ENCODE measurements around the gene ATG7.

ATG7 gene

DNA sequence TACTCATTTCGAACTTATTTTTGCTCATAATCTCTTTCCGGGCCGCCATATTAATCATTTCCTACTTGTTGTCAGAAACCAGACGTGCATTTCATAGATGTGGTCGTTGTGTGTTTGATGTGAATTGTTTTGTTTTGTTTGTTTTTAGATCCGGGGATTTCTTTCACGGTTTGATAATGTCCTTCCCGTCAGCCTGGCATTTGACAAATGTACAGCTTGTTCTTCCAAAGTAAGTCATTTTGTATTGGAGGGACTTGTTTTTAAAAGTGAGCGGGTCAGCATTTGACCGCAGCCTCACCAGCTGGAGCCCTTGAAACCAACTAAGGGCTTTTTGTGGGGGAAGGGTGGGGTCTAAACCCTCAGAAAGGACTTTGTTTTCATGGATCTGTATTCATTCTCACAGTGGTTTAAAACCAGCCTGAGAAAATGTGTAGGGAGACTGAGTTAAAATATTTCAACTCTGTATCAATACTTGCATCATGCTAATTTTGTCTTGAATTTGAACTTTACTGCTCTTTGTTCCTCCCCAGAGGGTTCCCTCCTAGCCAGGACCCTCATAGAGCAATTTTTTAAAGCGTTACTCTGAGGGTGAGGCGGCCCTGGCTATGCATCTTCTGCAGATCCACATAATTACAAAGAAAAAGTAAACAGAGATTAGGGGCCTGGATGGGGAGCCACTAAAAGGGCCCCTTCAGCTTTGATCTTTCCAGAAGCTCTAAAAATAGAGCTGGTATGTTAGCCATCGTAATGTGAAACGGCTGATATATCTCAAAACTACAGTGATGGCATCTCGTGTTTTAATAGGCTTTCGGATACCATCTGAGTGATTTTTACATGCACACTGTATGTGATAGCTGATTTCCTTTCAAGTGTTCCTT is 107.9 kb downstream of the ATG7 start:
- no peak overlapping the region for H3K4me3 ChIP-seq (ENCODE audit: low read depth, low read length)
- DNase-seq (ENCODE audit: low read depth), result no peak

DNA sequence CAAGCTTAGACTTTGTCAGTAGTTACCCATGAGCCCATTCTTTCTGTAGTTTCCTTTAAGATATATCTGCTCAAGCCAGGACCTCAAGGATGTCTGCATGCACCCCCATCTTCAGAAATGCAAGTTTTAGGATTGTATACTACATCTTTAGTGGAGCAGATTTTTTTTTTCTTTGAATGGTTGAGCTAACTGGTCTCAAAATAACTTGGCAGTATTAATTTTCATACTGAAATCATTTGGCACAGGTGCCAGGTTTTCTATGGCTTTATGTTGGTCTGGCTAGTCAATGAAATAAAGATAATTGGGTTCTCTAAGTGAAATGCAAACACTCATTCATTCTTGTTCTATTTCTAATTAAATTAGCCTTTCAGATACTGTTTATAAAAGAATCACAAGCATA is 108.9 kb downstream of the ATG7 start:
- DNase-seq (ENCODE audit: low read depth), result no peak
- H3K4me3 ChIP-seq (ENCODE audit: low read depth, low read length), result no peak overlapping the region

- no peak overlapping the region for H3K4me3 ChIP-seq (ENCODE audit: low read depth, low read length)
- DNase-seq (ENCODE audit: low read depth), result no peak
Observed at GRCh38 chr3:11381563-11381962, 109.4 kb downstream of the ATG7 start.

DNA sequence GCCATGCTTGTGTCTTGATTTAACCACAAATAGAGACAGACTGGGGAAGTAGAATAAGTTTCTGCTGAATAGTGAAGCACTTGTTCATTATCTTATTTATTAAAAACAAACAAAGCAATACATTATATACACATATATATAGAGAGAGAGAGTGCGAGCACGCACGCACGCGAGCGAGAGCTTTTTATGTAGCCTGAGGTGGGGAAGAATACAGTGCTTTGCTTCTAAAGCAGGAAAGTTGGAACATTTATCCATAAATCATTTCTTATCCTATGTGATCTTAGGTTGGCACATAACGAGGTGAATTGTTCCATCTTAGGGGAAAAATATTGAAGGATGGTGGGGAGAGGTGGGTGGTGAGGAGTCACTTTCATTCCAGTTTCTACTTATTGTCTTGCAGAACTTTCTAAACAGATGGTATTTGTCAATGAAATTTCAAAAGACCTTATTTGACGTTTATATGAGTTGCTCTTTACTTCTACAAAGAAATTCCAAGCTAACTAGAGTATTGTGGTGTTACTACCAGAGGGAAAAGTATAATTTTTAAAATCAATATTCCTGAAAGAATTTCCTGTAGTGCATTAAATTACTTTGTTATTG is 110.0 kb downstream of the ATG7 start:
- no peak overlapping the region for H3K4me3 ChIP-seq (ENCODE audit: low read depth, low read length)
- no peak for DNase-seq (ENCODE audit: low read depth)

DNA sequence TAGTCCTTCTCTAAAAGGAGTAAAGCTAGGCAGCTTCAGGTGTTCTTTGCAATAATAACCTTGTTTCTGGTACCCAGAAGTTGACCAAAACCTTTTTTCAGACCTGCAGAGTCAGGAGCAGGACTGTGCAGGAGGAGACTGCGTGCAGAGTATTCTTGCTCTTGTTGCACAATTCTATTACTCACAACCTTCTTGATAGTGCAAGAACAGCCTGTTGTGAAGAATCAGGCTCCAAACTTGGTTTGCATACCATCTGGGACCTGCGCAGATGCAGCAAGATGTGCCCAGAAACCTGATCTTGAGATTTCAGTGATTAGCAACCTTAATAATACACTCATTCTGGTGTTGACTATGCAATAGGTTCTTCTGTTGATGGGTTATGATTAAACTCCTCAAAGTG is 111.9 kb downstream of the ATG7 start:
- DNase-seq (ENCODE audit: low read depth), result no peak
- no peak overlapping the region for H3K4me3 ChIP-seq (ENCODE audit: low read depth, low read length)

DNA sequence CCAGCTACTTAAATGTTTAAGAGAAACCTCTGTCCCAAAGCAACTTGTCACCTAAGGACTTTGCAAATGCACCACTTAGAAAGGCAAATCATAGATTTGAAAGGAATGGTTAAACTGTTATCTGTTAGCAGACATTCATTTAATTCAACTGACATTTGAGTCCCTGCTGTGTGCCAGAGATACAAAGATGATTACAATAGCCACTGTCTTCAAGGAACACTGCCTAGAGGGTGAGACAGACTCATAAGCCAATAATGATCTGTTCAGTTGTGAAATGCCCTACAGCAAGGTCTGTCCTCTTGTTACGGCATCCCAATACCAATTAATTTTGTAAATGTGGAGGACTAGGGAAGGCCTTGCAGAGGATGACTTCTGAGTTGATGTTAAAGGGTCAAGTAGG is 113.1 kb downstream of the ATG7 start:
- no peak overlapping the region for H3K4me3 ChIP-seq (ENCODE audit: low read depth, low read length)
- DNase-seq (ENCODE audit: low read depth), result no peak

- H3K4me3 ChIP-seq (ENCODE audit: low read depth, low read length), result no peak overlapping the region
- no peak for DNase-seq (ENCODE audit: low read depth)
Observed at GRCh38 chr3:11385891-11386290, 113.7 kb downstream of the ATG7 start.

- DNase-seq (ENCODE audit: low read depth), result no peak
- no peak overlapping the region for H3K4me3 ChIP-seq (ENCODE audit: low read depth, low read length)
Observed at GRCh38 chr3:11386465-11387113, 114.4 kb downstream of the ATG7 start.

- DNase-seq (ENCODE audit: low read depth), result no peak
Observed at GRCh38 chr3:11389386-11390268, 117.4 kb downstream of the ATG7 start.

GRCh38 chr3:11390411-11391131 is 118.4 kb downstream of the ATG7 start:
- no peak for DNase-seq (ENCODE audit: low read depth)
- H3K4me3 ChIP-seq (ENCODE audit: low read depth, low read length), result no peak overlapping the region

More at GRCh38 chr3:11389386-11390268, 117.4 kb downstream of the ATG7 start:
- no peak overlapping the region for H3K4me3 ChIP-seq (ENCODE audit: low read depth, low read length)

- no peak overlapping the region for H3K4me3 ChIP-seq (ENCODE audit: low read depth, low read length)
- DNase-seq (ENCODE audit: low read depth), result no peak
Observed at GRCh38 chr3:11391174-11391879, 119.1 kb downstream of the ATG7 start.

DNA sequence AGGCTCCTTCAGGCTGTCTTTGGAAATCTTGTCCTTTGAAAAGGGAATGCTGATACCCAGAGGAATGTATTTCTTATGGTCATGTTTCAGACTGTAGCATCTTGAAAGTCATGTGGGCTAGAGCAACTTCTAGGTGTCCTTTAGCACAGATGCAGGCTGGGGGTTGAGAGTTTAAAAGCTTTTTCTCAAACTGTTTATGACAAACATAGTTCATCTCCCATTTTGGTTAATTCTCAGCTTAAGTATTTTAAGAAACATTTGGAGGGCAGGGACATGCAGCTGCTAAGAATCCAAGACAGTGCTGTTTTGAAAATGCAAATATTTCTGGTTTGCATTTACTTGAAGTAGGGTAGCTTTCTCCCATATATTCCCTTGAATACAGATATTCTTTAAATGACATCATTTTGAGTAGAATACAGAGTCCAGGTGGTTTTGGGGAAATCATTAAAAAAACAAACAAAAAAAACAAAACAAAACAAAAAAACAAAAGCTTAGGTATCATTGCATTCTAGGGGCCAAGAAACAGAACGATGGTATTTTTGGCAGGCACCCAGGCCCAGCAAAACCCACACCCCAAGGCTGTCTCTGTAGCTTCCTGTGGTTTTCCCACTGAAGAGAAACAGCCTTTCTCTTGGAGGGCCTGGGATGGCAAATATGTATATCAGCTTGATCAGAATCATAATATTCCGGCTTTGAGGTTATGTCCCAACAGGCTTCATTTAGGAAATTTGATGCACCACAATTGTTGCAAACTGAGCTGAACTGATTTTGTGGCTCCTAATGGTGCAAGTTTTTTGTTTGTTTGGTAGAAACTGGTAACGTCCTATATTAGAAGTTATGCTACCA is 120.0 kb downstream of the ATG7 start:
- no peak for DNase-seq (ENCODE audit: low read depth)
- no peak overlapping the region for H3K4me3 ChIP-seq (ENCODE audit: low read depth, low read length)

DNA sequence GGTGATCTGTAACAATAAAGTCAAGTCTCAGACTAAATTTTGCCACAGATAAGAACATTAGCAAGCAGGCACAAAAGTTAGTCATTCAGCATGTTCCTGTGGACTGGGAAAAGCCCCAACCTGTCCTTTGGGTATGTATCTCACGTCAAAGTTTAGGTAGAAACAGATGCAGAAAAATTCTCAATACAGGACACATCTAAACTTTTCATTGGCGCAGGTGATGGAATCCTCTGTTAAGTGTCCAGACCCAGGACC is 120.6 kb downstream of the ATG7 start:
- no peak for DNase-seq (ENCODE audit: low read depth)
- H3K4me3 ChIP-seq (ENCODE audit: low read depth, low read length), result no peak overlapping the region

DNA sequence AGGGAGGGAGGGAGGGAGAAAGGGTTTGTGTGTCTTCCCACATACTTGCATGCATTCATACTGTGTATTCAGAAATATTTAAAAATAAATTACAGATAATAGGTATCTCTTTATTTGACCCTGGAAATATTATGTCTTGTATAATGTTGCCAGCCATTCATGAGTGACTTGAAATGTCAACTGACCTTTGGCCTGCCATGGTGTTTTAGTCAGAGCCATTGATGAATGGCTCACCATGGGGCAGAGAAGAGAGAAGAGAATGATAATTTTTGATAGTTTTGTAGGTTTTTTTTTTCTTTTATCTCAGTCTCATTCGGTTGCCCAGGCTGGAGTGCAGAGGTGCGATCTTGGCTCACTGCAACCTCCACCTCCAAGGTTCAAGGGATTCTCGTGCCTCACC is 121.2 kb downstream of the ATG7 start:
- H3K4me3 ChIP-seq (ENCODE audit: low read depth, low read length), result no peak overlapping the region
- DNase-seq (ENCODE audit: low read depth), result no peak

- no peak for DNase-seq (ENCODE audit: low read depth)
- H3K4me3 ChIP-seq (ENCODE audit: low read depth, low read length), result no peak overlapping the region
Observed at GRCh38 chr3:11394392-11394791, 122.2 kb downstream of the ATG7 start.

GRCh38 chr3:11400213-11400612 is 128.0 kb downstream of the ATG7 start:
- DNase-seq (ENCODE audit: low read depth), result no peak
- H3K4me3 ChIP-seq (ENCODE audit: low read depth, low read length), result no peak overlapping the region

GRCh38 chr3:11401434-11401833 is 129.2 kb downstream of the ATG7 start:
- no peak overlapping the region for H3K4me3 ChIP-seq (ENCODE audit: low read depth, low read length)
- no peak for DNase-seq (ENCODE audit: low read depth)

- H3K4me3 ChIP-seq (ENCODE audit: low read depth, low read length), result no peak overlapping the region
- DNase-seq (ENCODE audit: low read depth), result no peak
Observed at GRCh38 chr3:11405323-11405722, 133.1 kb downstream of the ATG7 start.

All from skeletal muscle cell (primary cell).